ENCODE measurements around the gene SNRNP70. TPM values are rescaled to one million over a fixed set of nuclear protein-coding genes. Genes with fewer than 3 reads are reported as not detected.

SNRNP70 gene
- total and polyA plus RNA-seq, 10 of the 15 experiments (the other 5 are each of a cell fraction or from before 2014, with no cell fraction given): 2.7 to 453 (median 159) TPM

DNA sequence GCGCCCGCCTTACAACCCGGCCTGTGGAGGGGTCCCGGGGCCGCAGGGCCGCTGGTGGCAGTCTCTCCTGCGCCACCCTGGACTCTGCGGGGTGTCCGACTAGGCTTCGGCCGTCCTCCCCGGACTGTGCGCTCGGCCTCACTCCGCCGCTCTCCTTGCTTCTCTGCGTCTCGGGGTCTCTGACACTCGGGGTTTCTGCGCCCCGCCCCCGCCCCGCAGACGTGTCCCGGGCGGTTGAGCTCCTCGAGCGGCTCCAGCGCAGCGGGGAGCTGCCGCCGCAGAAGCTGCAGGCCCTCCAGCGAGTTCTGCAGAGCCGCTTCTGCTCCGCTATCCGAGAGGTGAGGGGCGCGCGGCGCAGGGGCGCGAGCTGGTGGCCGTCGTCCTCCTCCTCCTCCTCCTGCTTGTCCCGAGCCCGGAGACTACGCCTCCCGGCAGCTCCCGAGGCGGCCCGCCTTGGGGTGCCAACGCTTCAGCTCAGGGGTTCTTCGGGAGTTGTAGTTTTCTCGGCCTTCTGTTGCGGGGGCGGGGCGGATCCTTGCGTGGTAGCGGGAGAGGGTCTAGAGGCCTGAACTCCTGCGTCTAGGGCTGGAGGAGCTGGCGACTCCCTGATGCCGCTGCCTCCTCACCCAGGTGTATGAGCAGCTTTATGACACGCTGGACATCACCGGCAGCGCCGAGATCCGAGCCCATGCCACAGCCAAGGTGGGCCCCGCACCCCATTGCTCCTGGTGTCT is 29.5 kb downstream of the SNRNP70 start:
- 22% methylated on average over 44 of the region's 68 CpGs for WGBS (ENCODE audit: insufficient coverage, insufficient replicate concordance, low lambda C conversion rate, missing lambda C conversion rate)
- ChIA-PET CTCF (interaction anchor here (0.6 to 2.4 kb wide), 12 partner anchors 9 to 121 kb away, joined by 3 to 37 read pairs (median 6); partner anchors contain the start of genes GYS1 and RUVBL2), SMC1A (ENCODE audit: uncharacterized antibody, unreplicated experiment) (interaction anchor here (0.9 to 1.4 kb wide), 2 partner anchors 17 to 84 kb away, joined by 3 to 5 read pairs; no protein-coding TSS in a partner anchor), POLR2A (interaction anchor here (1.4 kb wide), 1 partner anchor 12 kb away, joined by 6 read pairs; no protein-coding TSS in a partner anchor), RAD21 (ENCODE audit: unreplicated experiment) (interaction anchor here (1.2 to 1.8 kb wide), 2 partner anchors 13 to 84 kb away, joined by 5 to 7 read pairs; no protein-coding TSS in a partner anchor)
- BruUV-seq (replicated peaks): no TSS peak
- in situ Hi-C loops (cut with MboI): no loop called here
- Histone ChIP-seq H3K4me3 (peak overlapping the region; percentile 75; the same call in 1 of the 2 replicates), H3K27ac (ENCODE audit: control insufficient read depth, insufficient read depth) (no peak overlapping the region), H3K9ac (ENCODE audit: control insufficient read depth, insufficient read depth, low read length) (peak overlapping the region; percentile 16; the same call in 1 of the 2 replicates), H3K27me3 (replicated peaks in 1 of 2; ENCODE audit: control insufficient read depth in 2 of 2, insufficient read depth in 2 of 2, low read length in 1 of 2) (peaks cover 0 to 2% of the 10 kb centered on the region in 2 experiments; a peak in 2 of 4 replicates), H3K36me3 (ENCODE audit: control insufficient read depth in 2 of 2, insufficient read depth in 2 of 2, low read length in 1 of 2) (no peaks in the 10 kb centered on the region), H3K4me1 (ENCODE audit: control insufficient read depth, insufficient read depth, low read length) (peaks cover 12% of the 10 kb centered on the region), H3K4me2 (ENCODE audit: control insufficient read depth, insufficient read depth) (peak overlapping the region; percentile 85), H3K79me2 (ENCODE audit: control insufficient read depth, insufficient read depth, low read length) (no peaks in the 10 kb centered on the region), H2AFZ (ENCODE audit: control insufficient read depth, low read depth, low read length) (peak overlapping the region; percentile 77), H4K20me1 (ENCODE audit: control insufficient read depth, insufficient read depth) (no peaks in the 10 kb centered on the region), H3K9me3 (replicated peaks; ENCODE audit: control insufficient read depth, insufficient read depth, low read length) (no peaks in the 10 kb centered on the region)
- DNase-seq (ENCODE audit: low read depth, low spot score): no peak
- FAIRE-seq: no peak
- TF ChIP-seq HCFC1 (IDR thresholded peaks at IDR 0.05; ENCODE audit: low read length) (peak; percentile 70), EGR1 (IDR thresholded peaks at IDR 0.05; ENCODE audit: borderline replicate concordance in 1 of 2, low read depth in 2 of 2, low read length in 2 of 2) (peak in 1 of 2 experiments; percentile 57; a peak in 1 of 3 replicates), LARP7 (IDR thresholded peaks at IDR 0.05) (0 out of 2 replicates have a peak, but pooled peaks have one; percentile 1), STAT1 (conservative IDR thresholded peaks at IDR 0.05) (no peak), CREM (IDR thresholded peaks at IDR 0.05; ENCODE audit: low read depth) (0 out of 2 replicates have a peak, but pooled peaks have one; percentile 19), SMC3 (IDR thresholded peaks at IDR 0.05; ENCODE audit: borderline replicate concordance, low read length) (no peak), SIX5 (IDR thresholded peaks at IDR 0.05; ENCODE audit: low read depth, low read length, severe bottlenecking) (peak; percentile 71), PAX8 (IDR thresholded peaks at IDR 0.05) (no peak)
- TF ChIP-seq, protein P1, sequence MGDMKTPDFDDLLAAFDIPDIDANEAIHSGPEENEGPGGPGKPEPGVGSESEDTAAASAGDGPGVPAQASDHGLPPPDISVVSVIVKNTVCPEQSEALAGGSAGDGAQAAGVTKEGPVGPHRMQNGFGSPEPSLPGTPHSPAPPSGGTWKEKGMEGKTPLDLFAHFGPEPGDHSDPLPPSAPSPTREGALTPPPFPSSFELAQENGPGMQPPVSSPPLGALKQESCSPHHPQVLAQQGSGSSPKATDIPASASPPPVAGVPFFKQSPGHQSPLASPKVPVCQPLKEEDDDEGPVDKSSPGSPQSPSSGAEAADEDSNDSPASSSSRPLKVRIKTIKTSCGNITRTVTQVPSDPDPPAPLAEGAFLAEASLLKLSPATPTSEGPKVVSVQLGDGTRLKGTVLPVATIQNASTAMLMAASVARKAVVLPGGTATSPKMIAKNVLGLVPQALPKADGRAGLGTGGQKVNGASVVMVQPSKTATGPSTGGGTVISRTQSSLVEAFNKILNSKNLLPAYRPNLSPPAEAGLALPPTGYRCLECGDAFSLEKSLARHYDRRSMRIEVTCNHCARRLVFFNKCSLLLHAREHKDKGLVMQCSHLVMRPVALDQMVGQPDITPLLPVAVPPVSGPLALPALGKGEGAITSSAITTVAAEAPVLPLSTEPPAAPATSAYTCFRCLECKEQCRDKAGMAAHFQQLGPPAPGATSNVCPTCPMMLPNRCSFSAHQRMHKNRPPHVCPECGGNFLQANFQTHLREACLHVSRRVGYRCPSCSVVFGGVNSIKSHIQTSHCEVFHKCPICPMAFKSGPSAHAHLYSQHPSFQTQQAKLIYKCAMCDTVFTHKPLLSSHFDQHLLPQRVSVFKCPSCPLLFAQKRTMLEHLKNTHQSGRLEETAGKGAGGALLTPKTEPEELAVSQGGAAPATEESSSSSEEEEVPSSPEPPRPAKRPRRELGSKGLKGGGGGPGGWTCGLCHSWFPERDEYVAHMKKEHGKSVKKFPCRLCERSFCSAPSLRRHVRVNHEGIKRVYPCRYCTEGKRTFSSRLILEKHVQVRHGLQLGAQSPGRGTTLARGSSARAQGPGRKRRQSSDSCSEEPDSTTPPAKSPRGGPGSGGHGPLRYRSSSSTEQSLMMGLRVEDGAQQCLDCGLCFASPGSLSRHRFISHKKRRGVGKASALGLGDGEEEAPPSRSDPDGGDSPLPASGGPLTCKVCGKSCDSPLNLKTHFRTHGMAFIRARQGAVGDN (IDR thresholded peaks at IDR 0.05): 0 out of 2 replicates have a peak, but pooled peaks have one; percentile 1
- intact Hi-C loops (cut with micrococcal nuclease; ENCODE audit: unreplicated experiment): no loop called here
- no peak for ATAC-seq

All from GM12878 (cell line).